PC-3 (cell line): ENCODE measurements around the gene RSAD2.

Experiments
- EZH2 ChIP-seq: fragments of 300-600 bp; sonication (generic); IDR thresholded peaks from one replicate; pipeline ENCODE4 v1.6.1; 2017; ENCODE audit warnings: antibody characterized with exemption, mild to moderate bottlenecking, low read length; ENCODE audit not compliant: unreplicated experiment
- EZH2phosphoT487 ChIP-seq: fragments of 300-600 bp; sonication (generic); IDR thresholded peaks from 2 replicates; pipeline ENCODE4 v1.6.1; 2018; ENCODE audit warnings: mild to moderate bottlenecking, antibody characterized with exemption, low read length, borderline replicate concordance
- TF ChIP-seq, protein P1 (sequence below): fragments of 300-600 bp; sonication (generic); conservative IDR thresholded peaks from 2 replicates; pipeline ENCODE4 v1.5.1; 2017; ENCODE audit warnings: antibody characterized with exemption, low read depth, mild to moderate bottlenecking, low read length

DNA sequence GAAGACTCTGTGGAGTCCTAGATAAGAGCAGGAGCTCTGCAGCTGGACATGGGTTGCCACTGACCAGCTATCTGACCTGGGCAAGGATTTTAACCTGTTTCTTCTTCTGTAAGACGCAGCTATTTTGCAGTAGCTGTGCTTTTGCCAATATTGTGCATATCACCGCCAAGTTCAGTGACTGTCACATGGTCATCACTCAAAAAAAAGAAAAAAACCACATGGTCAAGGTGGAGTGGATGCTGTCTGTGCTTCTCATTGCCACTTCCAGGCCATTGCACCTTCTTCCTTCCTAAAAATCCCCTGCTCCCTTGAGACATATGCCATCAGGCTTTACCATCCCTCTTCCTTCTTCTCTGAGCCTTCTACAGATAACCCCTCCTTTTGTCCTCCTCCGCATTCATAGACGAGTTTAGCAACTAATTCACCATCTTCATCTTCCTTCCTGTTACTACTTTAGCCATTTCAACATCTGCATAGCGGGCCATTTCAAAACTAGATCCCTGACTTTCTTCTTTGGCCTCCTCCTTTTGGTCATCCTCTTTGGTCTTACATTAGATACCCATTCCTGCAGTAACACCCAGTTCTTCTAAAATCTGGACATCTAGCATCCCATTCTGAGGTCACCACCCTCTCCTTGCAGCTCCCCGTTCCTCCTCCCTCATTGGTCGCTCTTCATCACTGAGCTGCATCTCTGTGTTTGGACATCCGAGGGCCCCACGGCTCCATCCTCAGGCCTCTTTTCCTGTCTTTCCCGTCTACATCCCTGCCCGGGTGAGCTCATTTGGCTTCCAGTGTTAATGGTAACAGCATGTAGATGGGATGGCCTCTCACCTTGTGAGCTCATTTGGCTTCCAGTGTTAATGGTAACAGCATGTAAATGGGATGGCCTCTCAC, 57.4 kb downstream of the RSAD2 start:
- TF ChIP-seq, protein P1, sequence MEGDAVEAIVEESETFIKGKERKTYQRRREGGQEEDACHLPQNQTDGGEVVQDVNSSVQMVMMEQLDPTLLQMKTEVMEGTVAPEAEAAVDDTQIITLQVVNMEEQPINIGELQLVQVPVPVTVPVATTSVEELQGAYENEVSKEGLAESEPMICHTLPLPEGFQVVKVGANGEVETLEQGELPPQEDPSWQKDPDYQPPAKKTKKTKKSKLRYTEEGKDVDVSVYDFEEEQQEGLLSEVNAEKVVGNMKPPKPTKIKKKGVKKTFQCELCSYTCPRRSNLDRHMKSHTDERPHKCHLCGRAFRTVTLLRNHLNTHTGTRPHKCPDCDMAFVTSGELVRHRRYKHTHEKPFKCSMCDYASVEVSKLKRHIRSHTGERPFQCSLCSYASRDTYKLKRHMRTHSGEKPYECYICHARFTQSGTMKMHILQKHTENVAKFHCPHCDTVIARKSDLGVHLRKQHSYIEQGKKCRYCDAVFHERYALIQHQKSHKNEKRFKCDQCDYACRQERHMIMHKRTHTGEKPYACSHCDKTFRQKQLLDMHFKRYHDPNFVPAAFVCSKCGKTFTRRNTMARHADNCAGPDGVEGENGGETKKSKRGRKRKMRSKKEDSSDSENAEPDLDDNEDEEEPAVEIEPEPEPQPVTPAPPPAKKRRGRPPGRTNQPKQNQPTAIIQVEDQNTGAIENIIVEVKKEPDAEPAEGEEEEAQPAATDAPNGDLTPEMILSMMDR: no peak
- TF ChIP-seq EZH2 (no peak), EZH2phosphoT487 (no peak)
